ENCODE measurements around the gene OR5D18.

DNA sequence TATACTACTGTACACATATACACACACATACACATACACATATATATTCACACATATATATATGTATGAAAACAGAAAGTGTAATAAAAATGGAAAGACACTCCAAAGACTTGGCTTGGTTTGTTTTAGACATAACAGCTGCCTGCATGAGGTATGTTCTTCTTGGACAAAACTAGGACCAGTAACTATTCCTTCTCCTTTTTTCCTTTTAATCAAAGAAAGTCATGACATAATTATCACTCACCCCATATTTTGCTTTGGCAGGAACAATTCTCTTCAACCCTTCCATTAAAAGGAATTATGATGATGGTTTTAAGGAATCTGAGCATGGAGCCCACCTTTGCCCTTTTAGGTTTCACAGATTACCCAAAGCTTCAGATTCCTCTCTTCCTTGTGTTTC, 24.2 kb upstream of the OR5D18 start, which contains the start of gene OR5D14:
- TF ChIP-seq POLR2A (IDR thresholded peaks at IDR 0.05; ENCODE audit: low read depth, low read length) (no peak), POLR2AphosphoS5 (IDR thresholded peaks at IDR 0.05; ENCODE audit: low read depth, low read length) (no peak), TAF1 (IDR thresholded peaks at IDR 0.05; ENCODE audit: borderline replicate concordance, low read depth, low read length) (no peak)
